SK-N-SH (cell line): ENCODE data around the gene CASKIN1. TPM values are rescaled to one million over a fixed set of nuclear protein-coding genes. Genes with fewer than 3 reads are reported as not detected.

ENCODE experiments used
- CTCF ChIA-PET: fragments of 300-600, 350-600 bp; formaldehyde crosslinking; extraction: SDS; loops from one replicate; lab custom pipeline; 2021; lab: Yijun Ruan, JAX
- POLR2A ChIA-PET: fragments of 350-600 bp; sonication (Branson Sonifier 250); formaldehyde crosslinking; extraction: SDS; loops from one replicate; lab custom pipeline; 2020; ENCODE audit warnings: antibody characterized with exemption, inconsistent platforms; lab: Yijun Ruan, JAX
- DNase-seq: peaks from one replicate; pipeline ENCODE4 v3.0.0; 2012
- H2AFZ ChIP-seq: fragments of 200-600 bp; sonication (generic); 2 replicates; pipeline ENCODE4 v1.8.1; 2016; ENCODE audit warnings: antibody characterized with exemption, mild to moderate bottlenecking, low read depth
- H3F3A ChIP-seq: fragments of 200-600 bp; sonication (generic); replicated peaks from 2 replicates; pipeline ENCODE3; 2016; ENCODE audit warnings: antibody characterized with exemption, mild to moderate bottlenecking; ENCODE audit not compliant: insufficient read depth
- H3K27ac ChIP-seq, 2 experiments: fragments of 200-500 bp in 1 of 2; fragments of 200-600 bp in 1 of 2; sonication (Bioruptor generic) in 1 of 2; sonication (generic), shearing (Covaris generic) in 1 of 2; 2 replicates each; pipeline versions ENCODE4 v1.5.1 to v1.6.1; 2014 to 2016; ENCODE audit warnings: low read depth in 2 of 2, inconsistent platforms in 1 of 2, low read length in 1 of 2, mild to moderate bottlenecking in 1 of 2, mixed read lengths in 1 of 2
- H3K27me3 ChIP-seq: fragments of 200-600 bp; sonication (generic), shearing (Covaris generic); 2 replicates; pipeline ENCODE4 v1.6.1; 2016; ENCODE audit warnings: mixed run types; ENCODE audit not compliant: insufficient read depth
- H3K36me3 ChIP-seq, 2 experiments: fragments of 200-500 bp in 1 of 2; fragments of 200-600 bp in 1 of 2; sonication (Bioruptor generic) in 1 of 2; sonication (generic) in 1 of 2; replicated peaks in 1 of 2; 2 replicates each; pipeline versions ENCODE3 to v1.5.1; 2014 to 2016; ENCODE audit warnings: low read length in 1 of 2, mild to moderate bottlenecking in 1 of 2; ENCODE audit not compliant: insufficient read depth in 2 of 2, control insufficient read depth in 1 of 2
- H3K4me1 ChIP-seq, 2 experiments: fragments of 200-500 bp in 1 of 2; fragments of 200-600 bp in 1 of 2; sonication (Bioruptor generic) in 1 of 2; sonication (generic), shearing (Covaris generic) in 1 of 2; 2 replicates each; pipeline versions ENCODE4 v1.5.1 to v1.6.1; 2014 to 2016; ENCODE audit warnings: low read depth in 1 of 2, low read length in 1 of 2, mixed run types in 1 of 2; ENCODE audit not compliant: insufficient read depth in 2 of 2, control insufficient read depth in 1 of 2
- H3K4me2 ChIP-seq: fragments of 200-600 bp; sonication (generic), shearing (Covaris generic); 2 replicates; pipeline ENCODE4 v1.6.1; 2017; ENCODE audit warnings: mixed run types
- H3K4me3 ChIP-seq, 2 experiments: fragments of 200-500 bp in 1 of 2; fragments of 200-600 bp in 1 of 2; sonication (Bioruptor generic) in 1 of 2; sonication (generic), shearing (Covaris generic) in 1 of 2; 2 replicates each; pipeline versions ENCODE4 v1.5.1 to v1.8.1; 2014 to 2016; ENCODE audit warnings: low read depth in 2 of 2, inconsistent platforms in 1 of 2, low read length in 1 of 2, mild to moderate bottlenecking in 1 of 2, mixed read lengths in 1 of 2, moderate library complexity in 1 of 2
- H3K79me2 ChIP-seq: fragments of 200-600 bp; sonication (generic); 2 replicates; pipeline ENCODE4 v1.8.1; 2017; ENCODE audit warnings: mild to moderate bottlenecking; ENCODE audit not compliant: insufficient read depth
- H3K9ac ChIP-seq: fragments of 200-600 bp; sonication (generic); 2 replicates; pipeline ENCODE4 v1.6.1; 2017; ENCODE audit warnings: mixed run types
- H3K9me2 ChIP-seq: fragments of 200-600 bp; sonication (generic); 2 replicates; pipeline ENCODE4 v1.6.1; 2017; ENCODE audit warnings: mixed run types
- H3K9me3 ChIP-seq: fragments of 200-600 bp; sonication (generic); 2 replicates; pipeline ENCODE4 v1.6.1; 2017; ENCODE audit warnings: mixed run types, mild to moderate bottlenecking, moderate library complexity
- H4K20me1 ChIP-seq: fragments of 200-600 bp; sonication (generic); 2 replicates; pipeline ENCODE4 v1.6.1; 2017; ENCODE audit warnings: mild to moderate bottlenecking, mixed run types; ENCODE audit not compliant: insufficient read depth
- EP300 ChIP-seq, 2 experiments: IDR thresholded peaks; 2 replicates each; pipeline versions ENCODE4 v1.4.0 to v1.6.1; 2012; ENCODE audit warnings: borderline replicate concordance in 1 of 2, low read depth in 1 of 2, low read length in 1 of 2
- EZH2phosphoT487 ChIP-seq: fragments of 200-600 bp; sonication (generic); IDR thresholded peaks from 2 replicates; pipeline ENCODE4 v1.6.1; 2017; ENCODE audit warnings: low read depth, mixed run types, mild to moderate bottlenecking, antibody characterized with exemption, moderate library complexity, borderline replicate concordance
- FOSL2 ChIP-seq: IDR thresholded peaks from 2 replicates; pipeline ENCODE4 v1.4.0; 2012; ENCODE audit warnings: low read depth, mild to moderate bottlenecking, moderate library complexity, borderline replicate concordance
- GABPA ChIP-seq: IDR thresholded peaks from 2 replicates; pipeline ENCODE4 v1.4.0; 2012; ENCODE audit warnings: low read depth, mild to moderate bottlenecking
- GATA2 ChIP-seq: sonication (generic); formaldehyde crosslinking; IDR thresholded peaks from 2 replicates; pipeline ENCODE4 v1.5.0; 2020; ENCODE audit warnings: mild to moderate bottlenecking, missing genetic modification reagents
- NRF1 ChIP-seq: IDR thresholded peaks from 2 replicates; pipeline ENCODE4 v1.6.1; 2012; ENCODE audit warnings: low read depth, mild to moderate bottlenecking, low read length
- POLR2AphosphoS5 ChIP-seq: IDR thresholded peaks from 2 replicates; pipeline ENCODE4 v1.6.1; 2012; ENCODE audit warnings: low read depth, low read length
- RAD21 ChIP-seq: IDR thresholded peaks from 2 replicates; pipeline ENCODE4 v1.6.1; 2012; ENCODE audit warnings: mild to moderate bottlenecking, low read length
- RFX5 ChIP-seq: IDR thresholded peaks from 2 replicates; pipeline ENCODE4 v1.6.1; 2012; ENCODE audit warnings: mild to moderate bottlenecking, improper control_type of control experiment, low read length
- SIN3A ChIP-seq: IDR thresholded peaks from 2 replicates; pipeline ENCODE4 v1.6.1; 2012; ENCODE audit warnings: low read depth, mild to moderate bottlenecking, low read length, moderate library complexity, borderline replicate concordance
- TCF12 ChIP-seq: IDR thresholded peaks from 2 replicates; pipeline ENCODE4 v1.4.0; 2012
- TEAD4 ChIP-seq: IDR thresholded peaks from 2 replicates; pipeline ENCODE4 v1.4.0; 2012; ENCODE audit warnings: mild to moderate bottlenecking, borderline replicate concordance; ENCODE audit not compliant: insufficient read depth
- WGBS: methylation state at CpG from one replicate; pipeline ENCODE4 v1.1.6; 2017; ENCODE audit warnings: low lambda C conversion rate; 5-methylcytosine and 5-hydroxymethylcytosine counted together
- polyA plus RNA-seq, 3 experiments: library from polyadenylated mRNA; depleted of rRNA; stranded (reverse); fragments of >200 nt; gene quantifications; 2 replicates each; pipeline ENCODE4 v1.2.3, GENCODE V29; 2012
- TF ChIP-seq, protein P1 (sequence below): fragments of 150-350 bp; IDR thresholded peaks from 2 replicates; pipeline ENCODE4 v1.6.1; 2016; ENCODE audit warnings: mild to moderate bottlenecking, low read depth, low read length
- TF ChIP-seq, protein P2 (sequence below): IDR thresholded peaks from 2 replicates; pipeline ENCODE4 v1.4.0; 2012; ENCODE audit warnings: low read depth, borderline replicate concordance
- TF ChIP-seq, protein P3 (sequence below): IDR thresholded peaks from 2 replicates; pipeline ENCODE4 v1.6.1; 2012; ENCODE audit warnings: mild to moderate bottlenecking, low read depth, low read length, moderate library complexity

CASKIN1 gene
- polyA plus RNA-seq, 1 of the 3 experiments (the other 2 are of a cell fraction), result 1.7 TPM

DNA sequence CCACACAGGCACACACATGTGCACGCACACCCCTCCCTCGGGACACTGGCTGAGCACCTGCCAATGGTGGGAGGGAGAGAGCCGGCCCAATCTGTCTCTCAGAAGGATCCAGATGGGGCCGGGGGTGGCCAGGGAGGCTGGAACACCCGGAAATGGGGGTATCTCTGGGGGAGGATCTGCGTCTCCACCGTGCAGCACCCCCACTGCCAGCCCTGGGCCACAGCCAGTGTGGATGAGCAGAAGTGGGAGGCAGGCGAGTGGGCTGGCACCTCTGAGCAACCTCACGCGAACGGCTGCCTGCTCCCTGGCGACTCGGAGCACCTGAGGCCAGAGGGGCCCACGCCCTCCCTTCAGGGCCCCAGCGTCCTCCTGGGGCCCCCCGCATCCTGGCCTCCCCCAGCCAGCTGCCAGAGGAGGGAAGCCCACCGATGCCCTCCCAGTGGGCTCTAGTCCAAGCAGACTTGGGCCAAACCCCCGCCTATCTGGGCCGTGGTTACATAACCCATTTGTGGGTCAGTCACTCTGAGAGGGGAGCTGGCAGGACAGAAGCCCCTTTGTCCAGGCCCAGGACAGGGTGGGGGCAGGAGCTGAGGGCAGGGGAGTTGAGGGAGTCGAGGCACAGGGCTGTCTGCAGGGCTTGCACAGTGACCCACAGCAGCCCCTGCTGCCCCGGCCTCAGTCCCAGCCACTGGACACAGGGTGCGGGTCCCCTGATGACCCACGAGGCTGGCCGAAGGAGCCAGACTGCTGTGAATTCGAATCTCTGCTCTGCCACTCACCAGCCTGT lies 5.6 kb downstream of the CASKIN1 start:
- Histone ChIP-seq H3F3A (no peaks in the 10 kb centered on the region), H3K9me3 (no peaks in the 10 kb centered on the region), H3K36me3 (no peaks in the 10 kb centered on the region), H4K20me1 (no peaks in the 10 kb centered on the region), H3K4me1 (peaks cover 0 to 16% of the 10 kb centered on the region in 2 experiments; a peak in 1 of 4 replicates), H2AFZ (no peak overlapping the region), H3K9ac (no peak overlapping the region), H3K27ac (no peak overlapping the region), H3K4me3 (no peak overlapping the region), H3K9me2 (no peaks in the 10 kb centered on the region), H3K79me2 (no peaks in the 10 kb centered on the region), H3K4me2 (no peak overlapping the region), H3K27me3 (no peaks in the 10 kb centered on the region)
- 63% methylated on average over 7 of the region's 25 CpGs for WGBS
- POLR2A ChIA-PET, result interaction anchor here (0.6 to 1.0 kb wide), 2 partner anchors 56 to 229 kb away, joined by 3 read pairs; no protein-coding TSS in a partner anchor
- CTCF ChIA-PET, result interaction anchor here (0.6 kb wide), 1 partner anchor 61 kb away, joined by 3 read pairs; the partner anchor contains the start of gene ECI1
- DNase-seq, result no peak
- TF ChIP-seq, protein P1, sequence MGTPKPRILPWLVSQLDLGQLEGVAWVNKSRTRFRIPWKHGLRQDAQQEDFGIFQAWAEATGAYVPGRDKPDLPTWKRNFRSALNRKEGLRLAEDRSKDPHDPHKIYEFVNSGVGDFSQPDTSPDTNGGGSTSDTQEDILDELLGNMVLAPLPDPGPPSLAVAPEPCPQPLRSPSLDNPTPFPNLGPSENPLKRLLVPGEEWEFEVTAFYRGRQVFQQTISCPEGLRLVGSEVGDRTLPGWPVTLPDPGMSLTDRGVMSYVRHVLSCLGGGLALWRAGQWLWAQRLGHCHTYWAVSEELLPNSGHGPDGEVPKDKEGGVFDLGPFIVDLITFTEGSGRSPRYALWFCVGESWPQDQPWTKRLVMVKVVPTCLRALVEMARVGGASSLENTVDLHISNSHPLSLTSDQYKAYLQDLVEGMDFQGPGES, result no peak
- TF ChIP-seq POLR2AphosphoS5 (no peak), RFX5 (no peak), RAD21 (no peak), GABPA (no peak), EZH2phosphoT487 (no peak), GATA2 (CRISPR knock-in tag) (no peak), NRF1 (no peak), TCF12 (no peak), SIN3A (no peak), TEAD4 (no peak), FOSL2 (no peak), EP300 (IDR thresholded peaks at IDR 0.05; ENCODE audit: borderline replicate concordance in 1 of 2, low read depth in 1 of 2, low read length in 1 of 2) (no peak)
- TF ChIP-seq, protein P2, sequence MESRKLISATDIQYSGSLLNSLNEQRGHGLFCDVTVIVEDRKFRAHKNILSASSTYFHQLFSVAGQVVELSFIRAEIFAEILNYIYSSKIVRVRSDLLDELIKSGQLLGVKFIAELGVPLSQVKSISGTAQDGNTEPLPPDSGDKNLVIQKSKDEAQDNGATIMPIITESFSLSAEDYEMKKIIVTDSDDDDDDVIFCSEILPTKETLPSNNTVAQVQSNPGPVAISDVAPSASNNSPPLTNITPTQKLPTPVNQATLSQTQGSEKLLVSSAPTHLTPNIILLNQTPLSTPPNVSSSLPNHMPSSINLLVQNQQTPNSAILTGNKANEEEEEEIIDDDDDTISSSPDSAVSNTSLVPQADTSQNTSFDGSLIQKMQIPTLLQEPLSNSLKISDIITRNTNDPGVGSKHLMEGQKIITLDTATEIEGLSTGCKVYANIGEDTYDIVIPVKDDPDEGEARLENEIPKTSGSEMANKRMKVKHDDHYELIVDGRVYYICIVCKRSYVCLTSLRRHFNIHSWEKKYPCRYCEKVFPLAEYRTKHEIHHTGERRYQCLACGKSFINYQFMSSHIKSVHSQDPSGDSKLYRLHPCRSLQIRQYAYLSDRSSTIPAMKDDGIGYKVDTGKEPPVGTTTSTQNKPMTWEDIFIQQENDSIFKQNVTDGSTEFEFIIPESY, result no peak
- TF ChIP-seq, protein P3, sequence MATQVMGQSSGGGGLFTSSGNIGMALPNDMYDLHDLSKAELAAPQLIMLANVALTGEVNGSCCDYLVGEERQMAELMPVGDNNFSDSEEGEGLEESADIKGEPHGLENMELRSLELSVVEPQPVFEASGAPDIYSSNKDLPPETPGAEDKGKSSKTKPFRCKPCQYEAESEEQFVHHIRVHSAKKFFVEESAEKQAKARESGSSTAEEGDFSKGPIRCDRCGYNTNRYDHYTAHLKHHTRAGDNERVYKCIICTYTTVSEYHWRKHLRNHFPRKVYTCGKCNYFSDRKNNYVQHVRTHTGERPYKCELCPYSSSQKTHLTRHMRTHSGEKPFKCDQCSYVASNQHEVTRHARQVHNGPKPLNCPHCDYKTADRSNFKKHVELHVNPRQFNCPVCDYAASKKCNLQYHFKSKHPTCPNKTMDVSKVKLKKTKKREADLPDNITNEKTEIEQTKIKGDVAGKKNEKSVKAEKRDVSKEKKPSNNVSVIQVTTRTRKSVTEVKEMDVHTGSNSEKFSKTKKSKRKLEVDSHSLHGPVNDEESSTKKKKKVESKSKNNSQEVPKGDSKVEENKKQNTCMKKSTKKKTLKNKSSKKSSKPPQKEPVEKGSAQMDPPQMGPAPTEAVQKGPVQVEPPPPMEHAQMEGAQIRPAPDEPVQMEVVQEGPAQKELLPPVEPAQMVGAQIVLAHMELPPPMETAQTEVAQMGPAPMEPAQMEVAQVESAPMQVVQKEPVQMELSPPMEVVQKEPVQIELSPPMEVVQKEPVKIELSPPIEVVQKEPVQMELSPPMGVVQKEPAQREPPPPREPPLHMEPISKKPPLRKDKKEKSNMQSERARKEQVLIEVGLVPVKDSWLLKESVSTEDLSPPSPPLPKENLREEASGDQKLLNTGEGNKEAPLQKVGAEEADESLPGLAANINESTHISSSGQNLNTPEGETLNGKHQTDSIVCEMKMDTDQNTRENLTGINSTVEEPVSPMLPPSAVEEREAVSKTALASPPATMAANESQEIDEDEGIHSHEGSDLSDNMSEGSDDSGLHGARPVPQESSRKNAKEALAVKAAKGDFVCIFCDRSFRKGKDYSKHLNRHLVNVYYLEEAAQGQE, result no peak
